GM19193 (cell line): ENCODE results near the gene CSE1L.

Source experiments
- POLR2A ChIP-seq: IDR thresholded peaks from 4 replicates; pipeline ENCODE4 v1.6.1; 2011; ENCODE audit not compliant: insufficient read depth, insufficient read length; ENCODE audit errors: extremely low read depth

CSE1L gene

GRCh38 chr20:49106328-49106727 is 60.2 kb downstream of the CSE1L start:
- TF ChIP-seq POLR2A: no peak

GRCh38 chr20:49110767-49111694 is 64.9 kb downstream of the CSE1L start:
- no peak for TF ChIP-seq POLR2A

GRCh38 chr20:49112596-49113274 is 66.6 kb downstream of the CSE1L start:
- no peak for TF ChIP-seq POLR2A

GRCh38 chr20:49115564-49115963 is 69.5 kb downstream of the CSE1L start:
- TF ChIP-seq POLR2A: no peak

- TF ChIP-seq POLR2A: no peak
These were observed 72.2 kb downstream of the CSE1L start for GRCh38 chr20:49118307-49118706.

GRCh38 chr20:49119988-49120387 is 73.9 kb downstream of the CSE1L start:
- no peak for TF ChIP-seq POLR2A

- TF ChIP-seq POLR2A: no peak
These were observed 76.8 kb downstream of the CSE1L start for GRCh38 chr20:49122920-49123319.

- no peak for TF ChIP-seq POLR2A
These were observed 77.9 kb downstream of the CSE1L start for GRCh38 chr20:49123982-49124381.

GRCh38 chr20:49132995-49133478 is 86.9 kb downstream of the CSE1L start:
- TF ChIP-seq POLR2A: no peak

GRCh38 chr20:49133571-49133970 is 87.5 kb downstream of the CSE1L start:
- TF ChIP-seq POLR2A: no peak

GRCh38 chr20:49136817-49137571 is 90.9 kb downstream of the CSE1L start:
- no peak for TF ChIP-seq POLR2A

- TF ChIP-seq POLR2A: no peak
These were observed 92.3 kb downstream of the CSE1L start for GRCh38 chr20:49138431-49138830.

- TF ChIP-seq POLR2A: no peak
These were observed 94.3 kb downstream of the CSE1L start for GRCh38 chr20:49140411-49140810.

- no peak for TF ChIP-seq POLR2A
These were observed 94.7 kb downstream of the CSE1L start for GRCh38 chr20:49140834-49141233.
